COLO829 (cell line): Measurements from ENCODE around the gene GOLGA8T.
"Not testable (repeated sequence)": the region's sequence is repeated elsewhere in the genome, so short reads cannot be mapped to it uniquely, and the experiment has no call there.

Source experiments
- DNase-seq: peaks from one replicate; pipeline ENCODE4 v3.0.0; 2012; ENCODE audit warnings: low spot score

The GOLGA8T gene

DNA sequence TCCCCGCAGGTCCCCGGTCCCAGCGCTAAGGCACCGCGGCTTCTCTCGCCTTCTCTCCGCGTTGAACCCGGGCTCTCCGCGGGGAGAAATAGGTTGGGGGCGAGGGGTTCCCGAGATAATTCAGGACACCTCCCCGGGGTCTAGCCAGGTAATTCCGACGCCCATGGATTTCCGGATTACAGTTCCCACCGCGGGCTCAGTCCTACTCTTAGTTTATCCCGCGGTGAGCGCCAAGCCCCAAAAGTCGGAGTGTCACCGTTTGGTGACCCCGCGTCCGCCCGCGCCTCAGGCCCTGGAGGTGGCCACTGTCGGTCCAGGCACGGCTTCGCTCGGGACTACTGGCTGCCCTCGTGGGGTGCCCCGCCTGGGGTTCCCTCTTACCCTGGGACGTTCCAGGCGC lies 56.8 kb downstream of the GOLGA8T start:
- DNase-seq, result not testable (repeated sequence)

GRCh38 chr15:30192119-30192745 lies 57.4 kb downstream of the GOLGA8T start:
- DNase-seq, result not testable (repeated sequence)

DNA sequence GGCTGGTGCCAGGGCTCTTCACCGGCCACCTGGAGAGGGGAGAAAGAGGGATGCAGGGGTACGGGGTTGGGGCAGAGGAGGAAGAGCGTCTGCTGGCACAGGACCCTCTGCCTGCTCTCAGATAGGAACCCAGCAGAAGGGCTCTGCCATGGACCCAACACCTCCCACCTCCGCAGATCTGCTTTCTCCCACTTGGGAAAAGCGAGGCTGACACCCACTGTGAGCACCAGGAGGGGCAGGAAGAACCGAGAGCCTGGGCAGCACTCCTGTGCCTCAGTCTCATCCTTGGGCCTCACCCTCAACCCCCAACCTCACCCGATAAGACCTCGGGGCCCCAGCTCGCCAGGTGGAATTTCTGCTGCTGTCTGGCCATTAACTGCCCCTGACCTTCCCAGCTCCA lies 58.0 kb downstream of the GOLGA8T start:
- not testable (repeated sequence) for DNase-seq
